Left hindlimb (tissue), 1 donor: ENCODE data around the gene WBP2NL.

Experiments used
- DNase-seq: peaks from one replicate; pipeline ENCODE4 v3.0.0-alpha.2; 2018

The WBP2NL gene

GRCh38 chr22:41979423-41980250, 19.0 kb upstream of the WBP2NL start:
- no peak for DNase-seq

- DNase-seq = no peak
These were observed 15.7 kb upstream of the WBP2NL start for GRCh38 chr22:41982865-41983264.

GRCh38 chr22:41983513-41984405, 14.8 kb upstream of the WBP2NL start:
- DNase-seq = no peak

GRCh38 chr22:41987276-41987675, 11.3 kb upstream of the WBP2NL start:
- DNase-seq = no peak

- DNase-seq = no peak
These were observed 9.3 kb upstream of the WBP2NL start for GRCh38 chr22:41989246-41989645.

GRCh38 chr22:41991111-41991510, 7.5 kb upstream of the WBP2NL start:
- no peak for DNase-seq

GRCh38 chr22:41992496-41992895, 6.1 kb upstream of the WBP2NL start:
- DNase-seq = no peak

- no peak for DNase-seq
These were observed 3.4 kb upstream of the WBP2NL start for GRCh38 chr22:41995211-41995610.

- DNase-seq = no peak
These were observed 1.8 kb upstream of the WBP2NL start for GRCh38 chr22:41996826-41997225.

- DNase-seq = no peak
These were observed 1.9 kb downstream of the WBP2NL start for GRCh38 chr22:42000466-42000865.

- DNase-seq = no peak
These were observed 2.5 kb downstream of the WBP2NL start for GRCh38 chr22:42001121-42001520.

- no peak for DNase-seq
These were observed 3.1 kb downstream of the WBP2NL start for GRCh38 chr22:42001706-42002105.

GRCh38 chr22:42007922-42008321, 9.3 kb downstream of the WBP2NL start:
- DNase-seq = no peak

GRCh38 chr22:42010778-42011177, 12.2 kb downstream of the WBP2NL start:
- DNase-seq = no peak

GRCh38 chr22:42013385-42013784, 14.8 kb downstream of the WBP2NL start:
- no peak for DNase-seq

GRCh38 chr22:42016111-42016510, 17.5 kb downstream of the WBP2NL start:
- DNase-seq = no peak

GRCh38 chr22:42018224-42018623, 19.6 kb downstream of the WBP2NL start:
- no peak for DNase-seq

- DNase-seq = no peak
These were observed 23.0 kb downstream of the WBP2NL start for GRCh38 chr22:42021571-42021970.

GRCh38 chr22:42022162-42022847, 23.7 kb downstream of the WBP2NL start:
- DNase-seq = no peak

- DNase-seq = no peak
These were observed 26.8 kb downstream of the WBP2NL start for GRCh38 chr22:42025421-42025820.

- DNase-seq = no peak
These were observed 28.1 kb downstream of the WBP2NL start for GRCh38 chr22:42026705-42027104.

- DNase-seq = no peak
These were observed 34.9 kb downstream of the WBP2NL start for GRCh38 chr22:42033263-42034181.
